K562 (cell line): ENCODE measurements around the gene CCDC85B. TPM values are rescaled to one million over a fixed set of nuclear protein-coding genes. Genes with fewer than 3 reads are reported as not detected.

Experiments used
- ATF2 ChIP-seq: sonication (generic); formaldehyde crosslinking; IDR thresholded peaks from 2 replicates; pipeline ENCODE4 v1.8.1; 2022; ENCODE audit warnings: missing genetic modification reagents
- ETS2 ChIP-seq: IDR thresholded peaks from 2 replicates; pipeline ENCODE4 v1.6.1; 2016; ENCODE audit warnings: borderline replicate concordance, missing genetic modification characterization, mild to moderate bottlenecking, moderate library complexity, missing compliant biosample characterization; ENCODE audit not compliant: poor library complexity, severe bottlenecking
- FOXP4 ChIP-seq: sonication (generic); formaldehyde crosslinking; IDR thresholded peaks from 2 replicates; pipeline ENCODE4 v1.8.0; 2022; ENCODE audit warnings: mild to moderate bottlenecking, missing genetic modification reagents, borderline replicate concordance
- HOXB6 ChIP-seq: fragments of 250-450 bp; sonication (Bioruptor Pico); IDR thresholded peaks from 2 replicates; pipeline ENCODE4 v1.5.1; 2022; ENCODE audit warnings: mild to moderate bottlenecking, borderline replicate concordance
- MCM7 ChIP-seq, 2 experiments: fragments of 450-650 bp; IDR thresholded peaks; 2 replicates each; pipeline ENCODE4 v1.6.1; 2016 to 2018
- NCOA6 ChIP-seq: fragments of 450-650 bp; IDR thresholded peaks from 2 replicates; pipeline ENCODE4 v1.6.1; 2017; ENCODE audit warnings: mild to moderate bottlenecking
- PYGO2 ChIP-seq: fragments of 450-650 bp; IDR thresholded peaks from 2 replicates; pipeline ENCODE4 v1.6.1; 2016; ENCODE audit warnings: mild to moderate bottlenecking, missing genetic modification characterization, moderate library complexity, missing compliant biosample characterization
- TEAD4 ChIP-seq, 2 experiments: sonication (generic) in 1 of 2; formaldehyde crosslinking in 1 of 2; IDR thresholded peaks; 2 replicates each; pipeline versions ENCODE4 v1.6.1 to v1.8.0; 2012 to 2022; ENCODE audit warnings: borderline replicate concordance in 1 of 2, inconsistent platforms in 1 of 2, low read length in 1 of 2, mild to moderate bottlenecking in 1 of 2, missing genetic modification reagents in 1 of 2
- ZBTB1 ChIP-seq: sonication (generic); formaldehyde crosslinking; IDR thresholded peaks from 2 replicates; pipeline ENCODE4 v1.8.1; 2023; ENCODE audit warnings: missing genetic modification reagents, low read depth, mild to moderate bottlenecking, borderline replicate concordance
- ZBTB11 ChIP-seq, 3 experiments: fragments of 200-800 bp in 1 of 3; fragments of 250-450 bp in 1 of 3; fragments of 450-650 bp in 1 of 3; sonication (Bioruptor Pico) in 1 of 3; sonication (Bioruptor generic) in 1 of 3; formaldehyde crosslinking in 1 of 3; IDR thresholded peaks; 2 replicates each; pipeline versions ENCODE4 v1.6.1 to v1.8.0; 2016 to 2022; ENCODE audit warnings: mild to moderate bottlenecking in 2 of 3, missing genetic modification characterization in 2 of 3, missing compliant biosample characterization in 1 of 3, moderate library complexity in 1 of 3
- ZBTB17 ChIP-seq: fragments of 450-650 bp; formaldehyde crosslinking; IDR thresholded peaks from 2 replicates; pipeline ENCODE4 v1.4.0; 2020; ENCODE audit warnings: mild to moderate bottlenecking
- ZBTB43 ChIP-seq: sonication (generic); formaldehyde crosslinking; IDR thresholded peaks from 2 replicates; pipeline ENCODE4 v1.8.0; 2023; ENCODE audit warnings: mild to moderate bottlenecking, missing genetic modification reagents
- ZNF23 ChIP-seq: fragments of 250-450 bp; sonication (Bioruptor Pico); IDR thresholded peaks from 2 replicates; pipeline ENCODE4 v1.4.0; 2020; ENCODE audit warnings: mild to moderate bottlenecking
- ZNF253 ChIP-seq: fragments of 250-450 bp; sonication (Bioruptor Pico); conservative IDR thresholded peaks from 2 replicates; pipeline ENCODE4 v1.6.1; 2021; ENCODE audit warnings: mild to moderate bottlenecking
- ZNF316 ChIP-seq: fragments of 450-650 bp; IDR thresholded peaks from 2 replicates; pipeline ENCODE4 v1.6.1; 2016
- ZNF324 ChIP-seq: fragments of 250-450 bp; sonication (Bioruptor Pico); IDR thresholded peaks from 2 replicates; pipeline ENCODE4 v1.4.0; 2020; ENCODE audit warnings: mild to moderate bottlenecking
- ZNF696 ChIP-seq: fragments of 250-450 bp; sonication (Bioruptor Pico); conservative IDR thresholded peaks from 2 replicates; pipeline ENCODE4 v1.4.0; 2020; ENCODE audit warnings: mild to moderate bottlenecking, moderate library complexity
- ZNF75A ChIP-seq: fragments of 450-650 bp; formaldehyde crosslinking; IDR thresholded peaks from 2 replicates; pipeline ENCODE4 v1.4.0; 2020; ENCODE audit warnings: mild to moderate bottlenecking
- polyA plus RNA-seq, 8 experiments: library from polyadenylated mRNA; depleted of rRNA in 4 of 8; stranded (reverse) in 5 of 8; unstranded in 3 of 8; fragments of >200 nt; fragmentation: Nextera tagmentation in 2 of 8; fragmentation: Illumina TruSeq in 1 of 8; extraction: Ambion mirVana in 2 of 8; extraction: Trizol in 1 of 8; gene quantifications; 2 replicates each; pipeline versions ENCODE4 v1.2.1 to v1.2.3, GENCODE V29; 2011 to 2014; ENCODE audit warnings: inconsistent platforms in 1 of 8, missing spikeins in 1 of 8
- total RNA-seq, 7 experiments: library from RNA; depleted of rRNA in 6 of 7; stranded (reverse); fragments of >200 nt in 6 of 7; fragmentation: Illumina TruSeq in 2 of 7; extraction: Trizol in 2 of 7; gene quantifications; 2 replicates each; pipeline versions ENCODE4 v1.2.1 to v1.2.3, GENCODE V29; 2011 to 2021; ENCODE audit warnings: low replicate concordance in 1 of 7

CCDC85B gene
- total and polyA plus RNA-seq, 9 of the 15 experiments (the other 6 are each of a cell fraction or from before 2014, with no cell fraction given), result 0.14 to 138 (median 6.2) TPM

- TF ChIP-seq ZBTB1 (CRISPR knock-in tag), result no peak
- TF ChIP-seq ZBTB17 (CRISPR knock-in tag), result no peak
- TF ChIP-seq ZNF696, result no peak
- no peak for TF ChIP-seq ZNF316
- no peak for TF ChIP-seq HOXB6 (CRISPR knock-in tag)
- TF ChIP-seq PYGO2 (tag), result no peak
- TF ChIP-seq ATF2 (CRISPR knock-in tag), result no peak
- no peak for TF ChIP-seq ZBTB43 (CRISPR knock-in tag)
- TF ChIP-seq FOXP4 (CRISPR knock-in tag), result no peak
- no peak for TF ChIP-seq MCM7 (IDR thresholded peaks at IDR 0.05)
- TF ChIP-seq ZNF75A (CRISPR knock-in tag), result no peak
- no peak for TF ChIP-seq ZNF23 (CRISPR knock-in tag)
- no peak for TF ChIP-seq ZNF253 (CRISPR knock-in tag)
- no peak for TF ChIP-seq ETS2 (tag)
- TF ChIP-seq ZBTB11 (CRISPR knock-in tag; IDR thresholded peaks at IDR 0.05), result no peak
- no peak for TF ChIP-seq NCOA6
- TF ChIP-seq ZNF324 (CRISPR knock-in tag), result no peak
- no peak for TF ChIP-seq TEAD4 (IDR thresholded peaks at IDR 0.05; ENCODE audit: low read length)
- no peak for TF ChIP-seq TEAD4 (CRISPR knock-in tag; IDR thresholded peaks at IDR 0.05; ENCODE audit: borderline replicate concordance)
These were observed 3.6 kb downstream of the CCDC85B start (continued) for GRCh38 chr11:65894034-65894591.
